ENCODE results near the gene GSTM3.

Gene GSTM3

GRCh38 chr1:109726728-109727373, 14.0 kb downstream of the GSTM3 start:
- no peak overlapping the region for H3K4me3 ChIP-seq (ENCODE audit: low read depth, low read length)
- no peak for TF ChIP-seq CTCF (IDR thresholded peaks at IDR 0.05; ENCODE audit: low read depth, low read length)

GRCh38 chr1:109726007-109726406, 14.8 kb downstream of the GSTM3 start:
- no peak overlapping the region for H3K4me3 ChIP-seq (ENCODE audit: low read depth, low read length)
- no peak for TF ChIP-seq CTCF (IDR thresholded peaks at IDR 0.05; ENCODE audit: low read depth, low read length)

- no peak overlapping the region for H3K4me3 ChIP-seq (ENCODE audit: low read depth, low read length)
- no peak for TF ChIP-seq CTCF (IDR thresholded peaks at IDR 0.05; ENCODE audit: low read depth, low read length)
Measured at GRCh38 chr1:109725510-109725909, 15.3 kb downstream of the GSTM3 start.

DNA sequence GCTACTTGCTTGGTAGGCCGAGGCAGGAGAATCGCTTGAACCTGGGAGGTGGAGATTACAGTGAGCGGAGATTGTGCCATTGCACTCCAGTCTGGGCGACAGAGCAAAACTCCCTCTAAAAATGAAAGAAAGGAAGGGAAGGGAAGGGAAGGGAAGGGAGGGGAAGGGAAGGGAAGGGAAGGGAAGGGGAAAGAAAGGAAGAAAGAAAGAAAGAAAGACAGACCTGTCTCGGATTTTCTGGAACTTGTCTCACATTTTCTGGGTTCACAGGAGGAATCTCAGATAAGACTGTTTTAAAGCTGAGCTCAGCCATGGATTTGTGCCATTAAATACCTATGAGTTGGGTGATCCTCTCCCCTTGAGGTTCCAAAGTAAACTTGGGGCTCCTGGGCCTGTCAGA, 15.9 kb downstream of the GSTM3 start:
- H3K4me3 ChIP-seq (ENCODE audit: low read depth, low read length): no peak overlapping the region
- TF ChIP-seq CTCF (IDR thresholded peaks at IDR 0.05; ENCODE audit: low read depth, low read length): no peak

GRCh38 chr1:109722908-109723691, 17.7 kb downstream of the GSTM3 start:
- TF ChIP-seq CTCF (IDR thresholded peaks at IDR 0.05; ENCODE audit: low read depth, low read length): no peak
- H3K4me3 ChIP-seq (ENCODE audit: low read depth, low read length): no peak overlapping the region

GRCh38 chr1:109721971-109722370, 18.9 kb downstream of the GSTM3 start:
- no peak for TF ChIP-seq CTCF (IDR thresholded peaks at IDR 0.05; ENCODE audit: low read depth, low read length)
- no peak overlapping the region for H3K4me3 ChIP-seq (ENCODE audit: low read depth, low read length)

- no peak overlapping the region for H3K4me3 ChIP-seq (ENCODE audit: low read depth, low read length)
- no peak for TF ChIP-seq CTCF (IDR thresholded peaks at IDR 0.05; ENCODE audit: low read depth, low read length)
Measured at GRCh38 chr1:109721042-109721441, 19.8 kb downstream of the GSTM3 start.

Measured in WI38 (cell line).